Measurements from ENCODE around the gene LDLRAD3.
"Not testable (repeated sequence)": the region's sequence is repeated elsewhere in the genome, so short reads cannot be mapped to it uniquely, and the experiment has no call there.

Gene LDLRAD3

DNA sequence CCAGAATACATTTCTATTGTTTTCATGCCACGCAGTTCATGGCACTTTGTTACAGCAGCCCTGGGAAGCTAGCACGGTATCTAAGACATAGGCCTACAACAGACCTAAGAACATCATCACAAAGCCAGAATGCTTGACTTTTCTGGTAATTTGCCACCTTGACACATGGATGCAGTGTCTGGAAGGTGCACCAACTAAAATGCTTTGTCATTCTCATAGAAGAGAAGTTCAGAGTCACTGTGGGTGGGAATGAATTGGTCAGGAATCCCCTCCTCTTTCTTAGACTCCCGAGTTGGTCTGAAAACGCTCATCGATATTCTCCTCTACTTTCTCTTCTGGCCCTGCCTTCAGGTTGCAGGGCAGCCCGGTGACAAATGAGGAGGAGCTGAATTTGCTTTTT is 223.9 kb downstream of the LDLRAD3 start:
- no peak for DNase-seq

DNA sequence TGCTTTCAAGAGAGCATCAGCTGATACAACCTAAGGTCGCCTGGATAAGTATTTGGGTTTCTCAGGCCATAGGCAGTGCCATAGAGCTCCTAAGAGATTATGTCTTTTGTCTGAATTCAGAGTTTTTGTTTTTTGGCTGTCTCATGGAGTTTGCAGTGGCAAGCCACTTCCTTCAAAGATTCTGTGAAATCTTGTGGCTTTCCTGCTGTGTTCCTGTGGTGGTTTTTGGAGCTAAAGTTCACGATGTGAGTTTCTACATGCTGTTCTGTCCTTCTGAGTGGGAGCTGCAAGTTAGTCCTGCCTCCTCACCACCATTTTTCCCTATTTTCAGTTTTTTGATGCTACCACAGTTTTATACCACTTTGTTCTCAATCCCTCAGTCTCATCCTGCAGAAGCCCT is 234.0 kb downstream of the LDLRAD3 start:
- no peak for DNase-seq

DNA sequence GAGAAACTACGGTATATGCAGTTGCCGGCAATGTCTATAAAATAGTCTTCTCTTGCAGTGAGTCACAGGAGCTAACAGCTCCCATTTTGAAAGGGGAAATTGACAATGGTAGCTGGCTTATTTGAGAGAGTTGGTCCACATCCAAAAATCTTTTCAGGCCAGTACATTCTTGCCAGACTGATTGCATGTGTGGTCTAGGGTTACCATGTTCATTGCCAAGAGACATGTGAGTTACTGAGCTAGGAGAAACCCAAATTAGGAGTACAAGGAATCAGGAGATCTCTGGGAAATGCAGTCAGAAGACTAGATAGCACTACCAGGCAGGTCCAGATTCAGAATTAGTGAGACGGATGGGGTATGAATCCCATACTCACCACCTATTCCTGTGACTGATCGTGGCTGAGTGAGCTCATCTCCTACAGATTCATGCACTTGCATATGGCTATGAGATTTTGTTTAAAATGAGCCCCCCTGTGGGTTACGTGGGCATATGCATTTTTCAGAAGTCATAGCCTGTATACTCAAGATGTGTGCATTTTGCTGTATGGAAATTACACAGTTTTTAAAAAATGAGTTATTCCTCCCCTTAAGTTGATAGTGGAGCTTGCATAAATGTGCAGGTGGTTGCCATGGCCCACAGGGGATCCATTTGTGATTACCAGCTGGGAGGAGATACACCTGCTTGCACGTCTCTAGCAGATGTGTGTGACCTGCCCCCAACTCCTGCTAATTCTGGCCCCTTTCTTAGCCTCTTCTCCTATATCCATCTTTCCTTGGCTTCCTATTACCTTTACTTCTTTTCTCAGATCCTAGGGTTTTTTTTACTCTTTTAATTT is 242.7 kb downstream of the LDLRAD3 start:
- DNase-seq = no peak

GRCh38 chr11:36187622-36188021 is 243.8 kb downstream of the LDLRAD3 start:
- DNase-seq = no peak

GRCh38 chr11:36189735-36190134 is 245.9 kb downstream of the LDLRAD3 start:
- not testable (repeated sequence) for DNase-seq

- no peak for DNase-seq
Measured at GRCh38 chr11:36191941-36192340, 248.1 kb downstream of the LDLRAD3 start.

DNA sequence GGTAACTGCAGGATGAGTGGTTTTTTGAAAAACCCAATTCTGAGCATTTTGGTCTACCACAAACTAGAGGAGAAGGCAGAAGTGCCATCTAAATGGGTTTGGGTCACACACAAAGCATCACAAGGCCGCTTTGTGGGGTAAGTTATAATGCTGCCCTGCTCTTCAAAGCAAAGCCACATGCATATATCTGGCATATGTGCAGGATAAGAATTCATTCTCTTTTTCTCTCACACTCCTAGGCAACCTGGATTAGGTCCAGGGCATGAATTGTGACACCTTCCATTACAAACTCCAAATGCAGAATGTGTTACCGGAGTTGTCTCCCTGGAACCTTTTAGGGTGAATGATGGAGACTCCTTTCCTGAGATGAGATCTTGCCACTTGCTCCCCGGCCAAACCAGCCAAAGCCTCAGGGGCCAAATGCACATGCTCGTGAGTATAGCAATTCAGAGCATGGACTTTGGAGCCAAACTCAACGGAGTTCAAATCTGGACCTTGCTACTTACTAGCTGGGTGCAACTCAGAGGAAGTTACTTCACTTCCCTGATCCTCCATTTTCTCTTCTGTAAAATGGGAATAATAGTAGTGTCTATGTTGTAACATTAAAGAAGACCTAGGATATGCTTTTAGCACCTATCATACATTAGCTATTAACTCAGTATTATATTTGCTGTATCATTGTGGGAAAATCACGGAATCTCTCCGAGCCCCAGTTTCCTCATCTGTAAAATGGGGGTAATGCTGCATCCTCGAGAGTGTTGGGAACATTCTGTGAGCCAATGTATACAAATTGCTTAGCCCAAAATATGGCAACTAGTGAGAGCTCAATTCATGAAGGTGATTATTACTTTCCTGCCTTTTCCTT is 248.8 kb downstream of the LDLRAD3 start:
- no peak for DNase-seq

- DNase-seq = no peak
Measured at GRCh38 chr11:36193290-36193619, 249.4 kb downstream of the LDLRAD3 start.

DNA sequence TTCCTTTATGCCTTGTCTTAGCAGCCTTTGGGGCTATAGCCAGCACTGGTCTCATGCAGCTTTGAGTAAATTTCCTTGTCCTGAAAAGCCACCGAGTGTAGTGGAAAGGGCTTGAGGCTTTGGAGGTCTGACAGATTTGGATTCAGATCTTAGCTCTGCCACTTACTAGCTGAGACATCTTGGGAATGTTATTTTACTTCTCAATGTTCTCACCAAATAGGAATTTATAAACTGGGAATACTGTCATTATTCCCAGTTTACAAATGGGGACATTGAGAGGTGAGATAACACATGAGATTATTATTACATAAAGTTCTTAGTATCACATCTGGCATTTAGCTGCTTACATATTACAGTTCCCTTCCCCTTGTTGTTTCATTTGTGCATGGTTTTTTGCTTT is 249.9 kb downstream of the LDLRAD3 start:
- no peak for DNase-seq

DNA sequence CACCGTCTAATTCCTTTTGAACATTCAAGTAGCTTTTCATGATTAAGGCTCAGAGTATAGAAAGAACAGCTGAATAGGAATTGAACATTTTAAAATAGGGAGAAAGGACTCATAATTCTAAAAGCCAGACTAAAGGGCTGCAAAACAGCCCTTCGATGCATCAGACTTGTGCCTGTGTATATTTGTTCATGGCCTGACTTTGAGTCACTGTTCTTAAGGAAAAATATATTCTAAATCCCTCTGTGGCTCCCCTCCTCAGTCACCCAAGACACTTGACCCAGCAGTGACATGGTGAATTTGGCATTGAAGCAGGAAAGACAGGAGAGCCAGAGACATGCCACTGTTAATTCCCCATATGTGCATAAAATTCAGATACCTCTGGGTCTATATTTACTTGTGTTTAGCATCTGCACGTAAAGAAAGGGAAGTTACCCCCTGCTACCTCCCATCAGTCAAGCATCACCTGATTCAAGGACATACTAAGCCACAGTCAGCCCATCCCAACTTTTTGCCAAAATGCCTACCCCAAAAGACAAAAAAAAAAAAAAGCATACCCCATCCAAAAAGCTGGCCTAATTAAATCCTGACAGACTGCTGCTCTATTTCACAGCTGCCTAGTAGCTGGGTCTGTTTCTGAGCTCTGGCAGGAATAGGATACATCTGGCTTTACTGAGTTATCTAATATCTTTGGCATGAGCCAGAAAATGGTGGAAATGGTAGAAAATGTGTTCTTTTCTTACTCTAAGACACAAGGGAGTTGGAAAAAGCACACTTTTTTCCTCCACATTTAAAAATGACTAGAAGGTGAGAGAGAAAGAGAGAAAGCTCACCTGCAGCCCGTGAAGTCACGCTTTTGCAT is 251.9 kb downstream of the LDLRAD3 start:
- DNase-seq = no peak

GRCh38 chr11:36196411-36196998 is 252.6 kb downstream of the LDLRAD3 start:
- no peak for DNase-seq

DNA sequence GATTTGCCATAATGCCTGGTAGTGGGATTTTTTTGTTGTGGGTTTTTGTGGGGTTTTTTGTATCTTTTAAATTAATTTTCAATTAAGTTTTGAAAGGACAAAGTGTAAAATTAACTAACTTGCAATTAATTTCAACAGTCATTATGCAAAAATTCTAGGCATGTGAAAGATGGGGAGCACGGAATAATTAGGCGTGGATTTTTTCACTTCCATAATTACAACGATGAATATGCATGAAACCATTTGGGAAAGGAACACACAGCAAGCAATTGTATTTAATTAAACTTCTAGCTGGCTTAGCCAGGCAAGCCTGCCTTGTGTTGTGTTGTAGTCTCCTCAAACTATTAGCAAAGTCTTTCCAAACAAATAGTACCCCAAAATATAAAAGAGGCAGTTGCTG is 257.5 kb downstream of the LDLRAD3 start:
- DNase-seq = no peak

GRCh38 chr11:36205536-36205935 is 261.7 kb downstream of the LDLRAD3 start:
- no peak for DNase-seq

DNA sequence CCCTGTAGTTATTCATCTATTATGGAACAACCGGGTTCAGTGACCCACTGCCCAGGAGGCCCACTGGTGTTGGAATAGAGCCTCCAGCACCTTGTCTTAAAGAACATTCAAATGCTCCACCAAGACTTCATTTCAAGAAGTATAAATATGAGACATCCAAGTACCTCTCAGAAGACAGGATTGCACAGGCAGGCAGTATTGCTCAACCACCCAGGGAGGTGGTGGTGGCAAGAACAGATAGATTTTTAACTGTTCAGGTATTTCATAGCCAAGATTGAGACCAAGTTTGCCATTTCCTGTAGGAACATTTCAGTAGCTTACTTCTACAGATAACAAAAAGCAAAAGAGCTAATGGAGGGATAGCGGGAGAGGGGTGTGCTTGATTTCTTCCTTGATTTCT is 266.7 kb downstream of the LDLRAD3 start:
- no peak for DNase-seq

DNA sequence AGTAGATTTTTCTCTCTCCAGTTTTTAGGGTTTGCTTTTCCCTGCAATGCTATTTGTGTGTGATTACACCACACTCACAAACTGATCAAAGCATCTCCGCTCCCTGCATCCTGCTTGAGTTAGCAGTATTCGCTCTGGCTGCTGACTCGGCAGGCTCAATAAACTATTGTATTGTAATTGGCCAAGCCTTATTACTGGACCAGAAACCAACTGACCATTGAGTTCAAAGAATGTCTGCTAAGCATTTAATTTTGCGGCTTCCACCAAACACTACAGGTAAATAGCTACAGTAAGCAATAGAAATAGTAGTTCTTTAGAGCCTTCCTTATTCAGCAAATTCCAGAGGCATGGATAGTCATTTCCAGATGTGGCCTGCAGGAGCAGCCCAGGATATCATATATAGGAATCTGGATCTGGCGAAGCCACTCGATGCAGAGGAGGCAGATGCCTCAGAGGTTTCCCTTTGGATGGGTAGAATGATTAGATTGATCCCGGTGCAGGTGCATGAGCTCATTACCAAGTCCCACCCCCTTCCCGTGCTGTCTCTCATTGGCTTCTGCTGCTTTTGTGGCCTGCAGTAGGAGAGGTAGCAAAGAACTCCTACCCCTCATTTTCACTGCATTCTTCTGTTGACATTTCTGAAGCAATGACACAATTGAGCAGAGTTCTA is 268.0 kb downstream of the LDLRAD3 start:
- DNase-seq = no peak

- no peak for DNase-seq
Measured at GRCh38 chr11:36212564-36213392, 268.9 kb downstream of the LDLRAD3 start.

DNA sequence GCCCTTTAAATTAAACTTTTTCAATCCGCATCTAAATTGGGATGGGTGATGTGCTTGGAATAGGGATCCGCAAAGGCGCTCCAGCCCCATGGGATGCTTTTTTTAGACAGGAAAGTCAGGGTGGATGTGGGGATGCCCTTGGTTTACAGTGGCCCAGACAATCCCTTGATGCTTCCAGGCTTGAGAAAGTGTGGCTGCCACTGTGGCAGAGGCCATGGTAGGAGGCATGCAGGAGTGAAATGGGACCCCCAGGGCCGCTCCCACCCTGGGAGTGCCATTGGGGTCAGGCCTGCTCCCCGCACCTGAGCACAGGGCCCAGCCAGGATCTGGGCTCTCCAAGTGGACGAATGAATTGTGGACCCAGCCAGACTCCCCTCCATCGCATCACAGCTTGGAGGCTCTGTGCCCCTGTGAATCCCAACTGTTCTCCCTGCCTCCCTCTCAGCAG is 269.6 kb downstream of the LDLRAD3 start:
- no peak for DNase-seq

- no peak for DNase-seq
Measured at GRCh38 chr11:36214480-36214879, 270.6 kb downstream of the LDLRAD3 start.

- DNase-seq = no peak
Measured at GRCh38 chr11:36214976-36215692, 271.3 kb downstream of the LDLRAD3 start.

DNA sequence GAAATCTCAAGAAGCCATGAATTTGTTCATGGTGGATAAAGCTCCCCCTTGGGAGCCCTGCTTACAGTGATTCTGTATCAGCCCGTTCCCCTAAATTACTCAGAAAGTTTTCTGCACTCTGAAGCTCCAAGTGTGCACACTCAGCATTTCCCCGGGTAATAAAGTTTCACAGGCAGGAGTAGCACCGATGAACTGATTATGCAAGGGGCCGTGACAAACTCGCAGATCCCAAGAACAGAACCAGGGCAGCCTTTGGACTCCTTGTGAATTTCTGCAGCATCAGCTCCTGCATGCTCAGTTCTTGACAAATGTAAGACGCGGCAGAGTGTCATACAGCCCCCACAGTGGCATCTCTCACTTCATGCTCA is 271.8 kb downstream of the LDLRAD3 start:
- no peak for DNase-seq
